Pancreas (tissue), 10 donors: ENCODE data around the gene RALGDS. TPM values are rescaled to one million over a fixed set of nuclear protein-coding genes. Genes with fewer than 3 reads are reported as not detected.

Experiments used
- ATAC-seq, 4 donors: fragments of 200-7000 bp; cut with Tn5 transposase; one replicate each; pipeline versions ENCODE4 v1.8.0 to v1.9.1; 2020; ENCODE audit warnings: mild to moderate bottlenecking in 4 of 4, moderate library complexity in 4 of 4
- DNase-seq, 6 donors: peaks; one replicate each; pipeline ENCODE4 v3.0.0-alpha.2; 2020
- FAIRE-seq: peaks from 2 replicates; lab custom pipeline; 2012; peaks lifted over from hg19 to GRCh38; lab: Jason Lieb, UNC
- H3K27ac ChIP-seq, 4 donors: fragments of 200-600 bp; sonication (generic); 1 replicate in 3 of 4; 2 replicates in 1 of 4; pipeline versions ENCODE4 v1.5.0 to v1.8.0; 2020
- H3K27me3 ChIP-seq, 4 donors: fragments of 200-600 bp; one replicate each; pipeline ENCODE4 v1.8.0; 2021
- H3K36me3 ChIP-seq, 3 donors: fragments of 200-600 bp; sonication (generic) in 1 of 3; one replicate each; pipeline versions ENCODE4 v1.5.0 to v1.8.0; 2020 to 2021
- H3K4me1 ChIP-seq, 3 donors: fragments of 200-600 bp; one replicate each; pipeline ENCODE4 v1.8.0; 2021
- H3K4me3 ChIP-seq, 4 donors: fragments of 200-600 bp; sonication (generic) in 2 of 4; one replicate each; pipeline versions ENCODE4 v1.5.0 to v1.8.0; 2020 to 2021
- H3K9me3 ChIP-seq, 4 donors: fragments of 200-600 bp; one replicate each; pipeline ENCODE4 v1.8.0; 2021
- WGBS, 2 donors: extraction: QIAGEN DNeasy Blood & Tissue Kit; methylation state at CpG; one replicate each; pipeline ENCODE4 v1.1.7; 2013; 5-methylcytosine and 5-hydroxymethylcytosine counted together
- intact Hi-C, 3 donors: fragments of 100-400 bp; cut with DNase I; formaldehyde crosslinking; loops; one replicate each; pipeline versions ENCODE4 v1.11.1 to v1.14.2; 2022
- polyA plus RNA-seq, 2 donors: library from polyadenylated mRNA; stranded (reverse); fragments of 200-250 nt; gene quantifications; one replicate each; pipeline ENCODE4 v1.2.3, GENCODE V29; 2013
- total RNA-seq, 6 donors: library from RNA; stranded (reverse); fragmentation: NEBNext Ultra II Directional in 4 of 6; extraction: Animal tissue kit (Norgen Biotek cat#: 25700) in 4 of 6; gene quantifications; one replicate each; pipeline versions ENCODE4 v1.2.1 to v1.2.4, GENCODE V29; 2021 to 2023
- TF ChIP-seq, protein P1 (sequence below), 4 donors: fragments of 200-600 bp; sonication (generic) in 3 of 4; IDR thresholded peaks; one replicate each; pipeline versions ENCODE4 v1.5.0 to v1.8.0; 2021; ENCODE audit warnings: antibody characterized with exemption in 4 of 4
- donor health status: healthy with polysubstance abuse.
- donor health status: DM: no; HTN: no; CAD: no; lungs with moderate emphysema.
- donor health status: DM: no; HTN: no; CAD: no.
- donor health status: control.
- donor health status: control.
- donor health status: Bipolar disorder and iron deficiency.
- donor health status: DM: yes; HTN: yes; CAD: no.
- donor health status: DM: no; HTN: no; CAD: no.
- donor health status: DM: no; HTN: no; CAD: no.
- donor health status: DM: yes; HTN: yes; CAD: no.

The RALGDS gene
- total and polyA plus RNA-seq, 8 donors = 16.1 to 69.7 (median 20.5) TPM

DNA sequence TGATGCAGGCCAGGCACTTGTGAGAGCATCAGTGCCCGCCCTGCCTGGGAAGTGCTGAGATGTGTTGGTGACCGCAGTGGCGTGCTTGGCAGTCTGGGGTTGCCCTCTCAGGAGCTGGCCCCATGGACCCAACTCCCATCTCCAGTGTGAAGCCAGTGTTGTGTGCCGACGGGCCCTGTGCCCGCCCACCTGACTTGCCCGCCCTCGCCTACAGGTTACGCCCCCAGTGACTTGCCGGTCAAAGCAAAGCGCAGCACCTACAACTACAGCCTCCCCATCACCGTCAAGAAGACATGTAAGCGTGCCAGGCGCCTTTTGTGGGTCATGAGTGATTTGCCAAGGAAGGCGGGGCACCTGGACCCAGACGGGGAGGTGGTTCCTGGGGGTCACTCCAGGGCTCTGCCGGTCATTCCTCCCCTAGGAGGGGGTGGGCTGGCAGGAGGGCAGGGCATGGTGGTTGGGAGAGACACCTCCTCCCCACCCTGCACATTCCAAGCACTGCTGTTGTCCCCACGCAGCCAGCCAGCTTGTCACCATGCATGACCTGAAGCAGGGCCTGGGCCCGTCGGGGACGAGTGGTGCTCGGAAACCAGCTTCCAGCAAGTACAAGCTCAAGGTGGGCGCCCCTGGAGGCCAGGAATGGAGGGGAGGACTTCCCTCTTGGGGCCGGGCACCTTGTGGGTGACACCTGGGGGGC lies 66.7 kb downstream of the RALGDS start:
- WGBS, 2 donors = 45 to 47% methylated on average over 23 to 24 of the region's 24 CpGs
- ATAC-seq (peak; percentile 14 to 52 (median 38)), FAIRE-seq (no peak), DNase-seq (peak; percentile 71 to 86 (median 74))
- no peaks in the 10 kb centered on the region for H3K9me3 ChIP-seq
- H3K36me3 ChIP-seq = peaks cover 0 to 22% (median 5%) of the 10 kb centered on the region in 3 donors
- peak overlapping the region in 1 of 4 donors; percentile 10 for H3K4me3 ChIP-seq
- intact Hi-C loops = no loop called here
- no peaks in the 10 kb centered on the region for H3K27me3 ChIP-seq
- TF ChIP-seq, protein P1, sequence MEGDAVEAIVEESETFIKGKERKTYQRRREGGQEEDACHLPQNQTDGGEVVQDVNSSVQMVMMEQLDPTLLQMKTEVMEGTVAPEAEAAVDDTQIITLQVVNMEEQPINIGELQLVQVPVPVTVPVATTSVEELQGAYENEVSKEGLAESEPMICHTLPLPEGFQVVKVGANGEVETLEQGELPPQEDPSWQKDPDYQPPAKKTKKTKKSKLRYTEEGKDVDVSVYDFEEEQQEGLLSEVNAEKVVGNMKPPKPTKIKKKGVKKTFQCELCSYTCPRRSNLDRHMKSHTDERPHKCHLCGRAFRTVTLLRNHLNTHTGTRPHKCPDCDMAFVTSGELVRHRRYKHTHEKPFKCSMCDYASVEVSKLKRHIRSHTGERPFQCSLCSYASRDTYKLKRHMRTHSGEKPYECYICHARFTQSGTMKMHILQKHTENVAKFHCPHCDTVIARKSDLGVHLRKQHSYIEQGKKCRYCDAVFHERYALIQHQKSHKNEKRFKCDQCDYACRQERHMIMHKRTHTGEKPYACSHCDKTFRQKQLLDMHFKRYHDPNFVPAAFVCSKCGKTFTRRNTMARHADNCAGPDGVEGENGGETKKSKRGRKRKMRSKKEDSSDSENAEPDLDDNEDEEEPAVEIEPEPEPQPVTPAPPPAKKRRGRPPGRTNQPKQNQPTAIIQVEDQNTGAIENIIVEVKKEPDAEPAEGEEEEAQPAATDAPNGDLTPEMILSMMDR (IDR thresholded peaks at IDR 0.05) = no peak
- H3K4me1 ChIP-seq = peaks cover 26 to 74% (median 50%) of the 10 kb centered on the region in 3 donors
- peak overlapping the region; percentile 54 to 79 (median 66) for H3K27ac ChIP-seq

DNA sequence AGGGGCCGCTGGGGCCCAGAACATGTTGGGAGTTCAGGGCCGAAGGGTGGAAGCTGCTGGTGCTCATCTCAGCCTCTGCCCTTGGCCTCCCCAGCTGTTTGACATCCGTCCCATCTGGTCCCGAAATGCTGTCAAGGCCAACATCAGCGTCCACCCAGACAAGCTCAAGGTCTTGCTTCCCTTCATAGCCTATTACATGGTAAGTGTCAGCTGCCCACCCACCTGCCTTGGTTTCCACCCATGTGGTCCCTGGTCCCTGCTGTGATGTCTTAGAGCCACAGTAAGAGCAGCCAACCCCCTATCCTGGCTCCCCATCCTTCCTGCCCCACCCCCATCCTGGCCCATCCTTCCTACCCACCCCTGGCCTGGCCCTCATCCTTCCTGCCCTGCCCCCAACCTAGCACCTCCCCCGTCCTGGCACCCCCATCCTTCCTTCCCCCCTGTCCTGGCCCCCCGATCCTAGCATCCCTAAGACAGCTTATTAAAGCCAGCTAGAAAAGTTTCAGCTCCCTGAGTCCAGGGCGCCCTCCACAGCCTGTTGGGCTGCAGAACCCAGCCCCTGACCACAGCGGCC lies 69.0 kb downstream of the RALGDS start:
- Histone ChIP-seq H3K27me3 (no peaks in the 10 kb centered on the region), H3K9me3 (no peaks in the 10 kb centered on the region), H3K27ac (peak overlapping the region in 3 of 4 donors; percentile 65 to 73 (median 71)), H3K4me3 (no peak overlapping the region), H3K4me1 (peaks cover 18 to 59% (median 36%) of the 10 kb centered on the region in 3 donors), H3K36me3 (peaks cover 0 to 22% (median 5%) of the 10 kb centered on the region in 3 donors)
- intact Hi-C loops = no loop called here
- WGBS, 2 donors = 63 to 70% methylated on average over 9 of the region's 9 CpGs
- peak in 1 of 6 donors; percentile 29 for DNase-seq
- TF ChIP-seq, protein P1 (IDR thresholded peaks at IDR 0.05) = no peak
- no peak for FAIRE-seq
- no peak for ATAC-seq

- intact Hi-C loops = no loop called here
- peak overlapping the region in 1 of 4 donors; percentile 3 for H3K4me3 ChIP-seq
- TF ChIP-seq, protein P1 (IDR thresholded peaks at IDR 0.05) = no peak
- no peaks in the 10 kb centered on the region for H3K27me3 ChIP-seq
- peak overlapping the region; percentile 65 to 73 (median 72) for H3K27ac ChIP-seq
- H3K4me1 ChIP-seq = peaks cover 16 to 57% (median 41%) of the 10 kb centered on the region in 3 donors
- no peak for FAIRE-seq
- 35 to 48% methylated on average over 20 of the region's 20 CpGs for WGBS, 2 donors
- peaks cover 0 to 17% (median 5%) of the 10 kb centered on the region in 3 donors for H3K36me3 ChIP-seq
- H3K9me3 ChIP-seq = no peaks in the 10 kb centered on the region
- peak in 1 of 4 donors; percentile 1 for ATAC-seq
- DNase-seq = peak in 3 of 6 donors; percentile 47 to 74 (median 62)
These were observed 69.6 kb downstream of the RALGDS start for GRCh38 chr9:133051281-133051900.

GRCh38 chr9:133050781-133051180 lies 70.3 kb downstream of the RALGDS start:
- intact Hi-C loops = no loop called here
- peaks cover 0 to 16% (median 5%) of the 10 kb centered on the region in 3 donors for H3K36me3 ChIP-seq
- peak overlapping the region in 2 of 4 donors; percentile 3 to 15 for H3K4me3 ChIP-seq
- TF ChIP-seq, protein P1 (IDR thresholded peaks at IDR 0.05) = peak in 1 of 4 donors; percentile 19
- H3K27me3 ChIP-seq = no peaks in the 10 kb centered on the region
- peak; percentile 66 to 75 (median 72) for ATAC-seq
- 36 to 47% methylated on average over 10 of the region's 10 CpGs for WGBS, 2 donors
- FAIRE-seq = no peak
- peak overlapping the region; percentile 28 to 73 (median 68) for H3K27ac ChIP-seq
- H3K9me3 ChIP-seq = no peaks in the 10 kb centered on the region
- peak; percentile 81 to 96 (median 93) for DNase-seq
- H3K4me1 ChIP-seq = peaks cover 16 to 52% (median 42%) of the 10 kb centered on the region in 3 donors
